Neuronal stem cell (in vitro differentiated cells): ENCODE data around the gene COL9A1.
"Not testable (repeated sequence)": the region's sequence is repeated elsewhere in the genome, so short reads cannot be mapped to it uniquely, and the experiment has no call there.

Experiments used
- DNase-seq: peaks from one replicate; pipeline ENCODE4 v3.0.0-alpha.2; 2013; ENCODE audit warnings: low spot score
- H2AFZ ChIP-seq: one replicate; pipeline ENCODE4 v1.6.1; 2013; ENCODE audit warnings: mild to moderate bottlenecking, low read length, inconsistent platforms
- H2AK5ac ChIP-seq: 2 replicates; pipeline ENCODE4 v1.6.1; 2013; ENCODE audit warnings: low read depth, mild to moderate bottlenecking, inconsistent platforms, low read length, moderate library complexity, mixed read lengths
- H2BK120ac ChIP-seq: 2 replicates; pipeline ENCODE4 v1.6.1; 2013; ENCODE audit warnings: low read depth, mild to moderate bottlenecking, inconsistent platforms, low read length, moderate library complexity, mixed read lengths
- H2BK12ac ChIP-seq: one replicate; pipeline ENCODE4 v1.6.1; 2013; ENCODE audit warnings: low read length, inconsistent platforms
- H2BK15ac ChIP-seq: 2 replicates; pipeline ENCODE4 v1.6.1; 2013; ENCODE audit warnings: mild to moderate bottlenecking, low read length, inconsistent platforms, mixed read lengths
- H2BK5ac ChIP-seq: one replicate; pipeline ENCODE4 v1.6.1; 2013; ENCODE audit warnings: inconsistent platforms, mild to moderate bottlenecking, low read length, moderate library complexity
- H3K14ac ChIP-seq: one replicate; pipeline ENCODE4 v1.6.1; 2013; ENCODE audit warnings: low read length, inconsistent platforms
- H3K18ac ChIP-seq: 2 replicates; pipeline ENCODE4 v1.6.1; 2013; ENCODE audit warnings: low read length, inconsistent platforms
- H3K23ac ChIP-seq: 2 replicates; pipeline ENCODE4 v1.6.1; 2013; ENCODE audit warnings: low read depth, mild to moderate bottlenecking, mixed read lengths, low read length, inconsistent platforms; ENCODE audit not compliant: poor library complexity
- H3K27ac ChIP-seq: replicated peaks from 3 replicates; pipeline ENCODE4 v1.5.1; 2013; ENCODE audit warnings: low read length, inconsistent platforms
- H3K27me3 ChIP-seq, 3 experiments: 2 replicates each; pipeline ENCODE4 v1.6.1; 2013; ENCODE audit warnings: low read length in 3 of 3, mild to moderate bottlenecking in 2 of 3, inconsistent platforms in 1 of 3, low read depth in 1 of 3, mixed read lengths in 1 of 3, moderate library complexity in 1 of 3; ENCODE audit not compliant: control insufficient read depth in 3 of 3, insufficient read depth in 3 of 3
- H3K36me3 ChIP-seq, 2 donors: replicated peaks in 1 of 2; 2 replicates each; pipeline ENCODE4 v1.6.1; 2013; ENCODE audit warnings: low read length in 2 of 2; ENCODE audit not compliant: control insufficient read depth in 2 of 2, insufficient read depth in 2 of 2
- H3K4ac ChIP-seq: 2 replicates; pipeline ENCODE4 v1.6.1; 2013; ENCODE audit warnings: inconsistent platforms, mild to moderate bottlenecking, low read length, moderate library complexity
- H3K4me1 ChIP-seq, 2 donors: 1 replicate in 1 of 2; 2 replicates in 1 of 2; pipeline ENCODE4 v1.6.1; 2013; ENCODE audit warnings: low read length in 2 of 2, low read depth in 1 of 2; ENCODE audit not compliant: control insufficient read depth in 2 of 2, insufficient read depth in 1 of 2
- H3K4me2 ChIP-seq: one replicate; pipeline ENCODE4 v1.6.1; 2013; ENCODE audit warnings: mild to moderate bottlenecking, low read length, inconsistent platforms; ENCODE audit not compliant: insufficient read depth, poor library complexity, severe bottlenecking
- H3K4me3 ChIP-seq, 2 donors: 2 replicates each; pipeline ENCODE4 v1.5.1; 2013; ENCODE audit warnings: low read length in 2 of 2, mild to moderate bottlenecking in 2 of 2, inconsistent platforms in 1 of 2, moderate library complexity in 1 of 2
- H3K79me1 ChIP-seq: one replicate; pipeline ENCODE4 v1.6.1; 2013; ENCODE audit warnings: low read depth, mild to moderate bottlenecking, inconsistent platforms, low read length, moderate library complexity
- H3K9ac ChIP-seq: one replicate; pipeline ENCODE4 v1.6.1; 2013; ENCODE audit warnings: mild to moderate bottlenecking, low read depth, low read length, inconsistent platforms; ENCODE audit not compliant: poor library complexity
- H3K9me3 ChIP-seq, 2 donors: replicated peaks in 1 of 2; 2 replicates each; pipeline versions ENCODE3 to v1.6.1; 2013; ENCODE audit warnings: low read length in 2 of 2, mild to moderate bottlenecking in 2 of 2, inconsistent platforms in 1 of 2, low read depth in 1 of 2, mixed read lengths in 1 of 2, moderate library complexity in 1 of 2; ENCODE audit not compliant: control insufficient read depth in 2 of 2, insufficient read depth in 1 of 2
- H4K8ac ChIP-seq: one replicate; pipeline ENCODE4 v1.6.1; 2013; ENCODE audit warnings: low read depth, mild to moderate bottlenecking, inconsistent platforms, low read length, moderate library complexity
- H4K91ac ChIP-seq: one replicate; pipeline ENCODE4 v1.6.1; 2013; ENCODE audit warnings: low read length, low read depth, mild to moderate bottlenecking, inconsistent platforms; ENCODE audit not compliant: poor library complexity
- WGBS, 2 donors: extraction: QIAGEN DNeasy Blood & Tissue Kit; methylation state at CpG; one replicate each; pipeline ENCODE4 v1.1.7; 2013; ENCODE audit warnings: missing lambda C conversion rate in 2 of 2, mixed read lengths in 1 of 2; ENCODE audit not compliant: insufficient read length in 2 of 2, insufficient replicate concordance in 1 of 2; ENCODE audit errors: extremely low coverage in 2 of 2; 5-methylcytosine and 5-hydroxymethylcytosine counted together

COL9A1 gene

GRCh38 chr6:70327036-70327435, 24.2 kb upstream of the COL9A1 start:
- no CpG with 5 or more reads among the region's 4 CpGs for WGBS, 2 donors
- Histone ChIP-seq H4K91ac (no peak overlapping the region), H3K36me3 (no peaks in the 10 kb centered on the region)

DNA sequence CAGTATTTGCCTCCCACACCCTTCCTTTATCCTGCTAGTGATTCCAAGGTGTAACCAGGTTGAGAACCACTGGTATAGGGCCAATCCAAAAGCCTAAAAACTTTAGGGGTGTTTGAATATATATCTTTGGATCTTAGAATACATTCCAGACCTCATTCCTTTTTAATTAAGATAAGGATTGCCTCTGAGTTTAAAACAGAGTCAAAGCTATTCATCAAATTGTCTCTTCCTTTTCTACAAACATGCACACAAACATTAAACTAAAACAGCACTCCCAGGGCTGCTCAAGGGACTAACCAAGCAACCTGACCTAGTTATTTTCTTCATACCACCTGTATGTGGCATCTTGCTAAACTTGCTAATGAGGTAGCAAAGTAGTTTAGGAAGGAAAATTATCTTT, 22.1 kb upstream of the COL9A1 start:
- H4K8ac ChIP-seq: no peak overlapping the region
- no peak overlapping the region for H3K18ac ChIP-seq
- no peak overlapping the region for H2BK12ac ChIP-seq
- H3K9ac ChIP-seq: no peak overlapping the region
- H2BK5ac ChIP-seq: no peak overlapping the region
- H3K27me3 ChIP-seq: no peaks in the 10 kb centered on the region
- H2BK120ac ChIP-seq: no peak overlapping the region
- no peak overlapping the region for H2AFZ ChIP-seq
- H3K4me2 ChIP-seq: no peak overlapping the region
- H3K27ac ChIP-seq: no peak overlapping the region
- H3K4me1 ChIP-seq: peaks cover 0 to 10% of the 10 kb centered on the region in 2 donors
- no peaks in the 10 kb centered on the region for H3K79me1 ChIP-seq
- H2BK15ac ChIP-seq: no peak overlapping the region
- H4K91ac ChIP-seq: no peak overlapping the region
- H3K4me3 ChIP-seq: no peak overlapping the region
- H3K14ac ChIP-seq: no peak overlapping the region
- no peak overlapping the region for H3K23ac ChIP-seq
- no peak overlapping the region for H2AK5ac ChIP-seq
- no peak for DNase-seq
- no peaks in the 10 kb centered on the region for H3K9me3 ChIP-seq
- H3K4ac ChIP-seq: no peak overlapping the region
- H3K36me3 ChIP-seq: no peaks in the 10 kb centered on the region

More at GRCh38 chr6:70327036-70327435, 24.2 kb upstream of the COL9A1 start:
- H3K9me3 ChIP-seq: no peaks in the 10 kb centered on the region
- H3K18ac ChIP-seq: no peak overlapping the region
- no peak overlapping the region for H2BK120ac ChIP-seq
- H2BK15ac ChIP-seq: no peak overlapping the region
- DNase-seq: peak; percentile 48
- H2BK12ac ChIP-seq: no peak overlapping the region
- H3K14ac ChIP-seq: no peak overlapping the region
- no peak overlapping the region for H3K23ac ChIP-seq
- H3K79me1 ChIP-seq: no peaks in the 10 kb centered on the region
- H3K9ac ChIP-seq: no peak overlapping the region
- H2AK5ac ChIP-seq: no peak overlapping the region
- H3K4me3 ChIP-seq: no peak overlapping the region
- H4K8ac ChIP-seq: no peak overlapping the region
- H3K27ac ChIP-seq: no peak overlapping the region
- no peak overlapping the region for H3K4ac ChIP-seq
- H3K4me1 ChIP-seq: peaks cover 0 to 10% of the 10 kb centered on the region in 2 donors
- no peaks in the 10 kb centered on the region for H3K27me3 ChIP-seq
- no peak overlapping the region for H2AFZ ChIP-seq
- H2BK5ac ChIP-seq: no peak overlapping the region
- H3K4me2 ChIP-seq: no peak overlapping the region

GRCh38 chr6:70317799-70318198, 14.9 kb upstream of the COL9A1 start:
- H3K9ac ChIP-seq, H2BK12ac ChIP-seq, H3K14ac ChIP-seq, H2BK15ac ChIP-seq, H4K91ac ChIP-seq, H2AK5ac ChIP-seq, H2BK120ac ChIP-seq, H3K36me3 ChIP-seq, H3K79me1 ChIP-seq, H3K4me3 ChIP-seq, H2BK5ac ChIP-seq, H3K4ac ChIP-seq, DNase-seq, H3K23ac ChIP-seq, H3K4me1 ChIP-seq, H3K9me3 ChIP-seq, H2AFZ ChIP-seq, H3K27me3 ChIP-seq, H4K8ac ChIP-seq, H3K18ac ChIP-seq, H3K27ac ChIP-seq, H3K4me2 ChIP-seq: not testable (repeated sequence)
- no CpG with 5 or more reads among the region's 12 CpGs for WGBS, 2 donors

GRCh38 chr6:70315079-70315751, 12.3 kb upstream of the COL9A1 start:
- Histone ChIP-seq H2BK120ac (no peak overlapping the region), H3K27ac (no peak overlapping the region), H3K14ac (no peak overlapping the region), H3K36me3 (no peaks in the 10 kb centered on the region), H3K4me3 (no peak overlapping the region), H2BK5ac (no peak overlapping the region), H3K4me1 (peaks cover 0 to 10% of the 10 kb centered on the region in 2 donors), H3K4me2 (no peak overlapping the region), H4K91ac (no peak overlapping the region), H3K23ac (no peak overlapping the region), H3K79me1 (no peaks in the 10 kb centered on the region), H2AFZ (no peak overlapping the region), H3K27me3 (no peaks in the 10 kb centered on the region), H3K9me3 (peaks cover 0 to 3% of the 10 kb centered on the region in 2 donors), H2BK12ac (no peak overlapping the region), H2BK15ac (no peak overlapping the region), H4K8ac (no peak overlapping the region), H2AK5ac (no peak overlapping the region), H3K9ac (no peak overlapping the region), H3K4ac (no peak overlapping the region), H3K18ac (no peak overlapping the region)
- DNase-seq: no peak
- WGBS, 2 donors: no CpG with 5 or more reads among the region's 2 CpGs
